Bronchial epithelial cell (primary cell): Measurements from ENCODE around the gene SMYD3. TPM values are rescaled to one million over a fixed set of nuclear protein-coding genes. Genes with fewer than 3 reads are reported as not detected.
A peak's percentile ranks its signal among the peaks of the same experiment; 100 is the strongest.

Experiments
- DNase-seq: peaks from one replicate; pipeline ENCODE4 v3.0.0-alpha.2; 2010; ENCODE audit warnings: low read depth
- FAIRE-seq: peaks from 2 replicates; lab custom pipeline; 2011; peaks lifted over from hg19 to GRCh38; lab: Jason Lieb, UNC
- H3K27me3 ChIP-seq: 2 replicates; pipeline ENCODE4 v1.5.1; 2011; ENCODE audit warnings: low read length; ENCODE audit not compliant: control insufficient read depth, insufficient read depth
- H3K36me3 ChIP-seq: 2 replicates; pipeline ENCODE4 v1.5.1; 2011; ENCODE audit warnings: low read length; ENCODE audit not compliant: control insufficient read depth, insufficient read depth
- H3K4me3 ChIP-seq: 2 replicates; pipeline ENCODE4 v1.5.1; 2011; ENCODE audit warnings: mild to moderate bottlenecking, low read depth, low read length, control low read depth
- CTCF ChIP-seq: IDR thresholded peaks from 2 replicates; pipeline ENCODE4 v1.5.1; 2011; ENCODE audit warnings: mild to moderate bottlenecking, moderate library complexity, low read length, control low read depth, inconsistent platforms; ENCODE audit not compliant: insufficient read depth, severe bottlenecking
- total RNA-seq: library from RNA; depleted of rRNA; stranded (reverse); fragments of >200 nt; gene quantifications from 2 replicates; pipeline ENCODE4 v1.2.1, GENCODE V29; 2014

The SMYD3 gene
- total RNA-seq, 1 donor from 2014 or later: 17.4 TPM

GRCh38 chr1:246146804-246147523 is 360.1 kb downstream of the SMYD3 start:
- TF ChIP-seq CTCF: no peak

GRCh38 chr1:246145900-246146299 is 361.2 kb downstream of the SMYD3 start:
- H3K27me3 ChIP-seq: no peaks in the 10 kb centered on the region
- TF ChIP-seq CTCF: no peak
- H3K4me3 ChIP-seq: no peak overlapping the region
- H3K36me3 ChIP-seq: no peaks in the 10 kb centered on the region
- FAIRE-seq: no peak
- DNase-seq: no peak

More at GRCh38 chr1:246146804-246147523, 360.1 kb downstream of the SMYD3 start:
- no peak overlapping the region for H3K4me3 ChIP-seq
- DNase-seq (no peak), FAIRE-seq (no peak)
- no peaks in the 10 kb centered on the region for H3K36me3 ChIP-seq
- H3K27me3 ChIP-seq: no peaks in the 10 kb centered on the region

- FAIRE-seq (no peak), DNase-seq (no peak)
- TF ChIP-seq CTCF: no peak
These were observed 362.1 kb downstream of the SMYD3 start for GRCh38 chr1:246144931-246145330.

GRCh38 chr1:246142320-246142893 is 364.7 kb downstream of the SMYD3 start:
- no peak overlapping the region for H3K4me3 ChIP-seq
- no peak for TF ChIP-seq CTCF
- FAIRE-seq: no peak
- H3K27me3 ChIP-seq: no peaks in the 10 kb centered on the region
- peak; percentile 97 for DNase-seq
- no peaks in the 10 kb centered on the region for H3K36me3 ChIP-seq

More at GRCh38 chr1:246144931-246145330, 362.1 kb downstream of the SMYD3 start:
- Histone ChIP-seq H3K27me3 (no peaks in the 10 kb centered on the region), H3K36me3 (no peaks in the 10 kb centered on the region), H3K4me3 (no peak overlapping the region)

DNA sequence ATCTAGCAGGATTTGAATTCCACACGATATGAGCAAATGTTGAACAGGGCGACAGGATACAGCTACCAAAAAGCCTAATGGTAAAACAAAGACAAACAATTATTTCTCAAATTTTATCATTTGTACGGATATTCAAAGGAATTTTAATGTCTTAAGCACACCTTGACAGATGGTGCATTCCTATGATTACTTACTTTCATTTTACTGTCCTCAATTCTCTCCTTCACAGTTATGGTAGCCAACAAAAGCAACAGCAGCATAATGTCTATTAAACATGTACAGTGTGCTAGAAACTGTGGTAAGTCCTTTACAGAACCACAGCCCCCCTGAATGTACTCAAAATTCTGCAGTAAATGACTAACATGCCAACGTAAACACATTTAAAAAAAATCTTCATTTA is 365.8 kb downstream of the SMYD3 start:
- no peak for TF ChIP-seq CTCF
- no peaks in the 10 kb centered on the region for H3K36me3 ChIP-seq
- no peak overlapping the region for H3K4me3 ChIP-seq
- FAIRE-seq: no peak
- no peaks in the 10 kb centered on the region for H3K27me3 ChIP-seq
- DNase-seq: no peak
